CD14-positive monocyte (primary cell): Measurements from ENCODE around the gene VCL. TPM values are rescaled to one million over a fixed set of nuclear protein-coding genes. Genes with fewer than 3 reads are reported as not detected.

Experiments used
- DNase-seq, 3 donors: peaks; one replicate each; pipeline ENCODE4 v3.0.0-alpha.2; 2011 to 2022
- H2AFZ ChIP-seq: 2 replicates; pipeline ENCODE4 v1.6.0; 2012; ENCODE audit warnings: mild to moderate bottlenecking, low read depth, low read length, inconsistent platforms; ENCODE audit not compliant: insufficient read depth, poor library complexity, severe bottlenecking
- H3K27ac ChIP-seq, 2 donors: 1 replicate in 1 of 2; 2 replicates in 1 of 2; pipeline ENCODE4 v1.5.1; 2012 to 2013; ENCODE audit warnings: low read length in 2 of 2, control low read depth in 1 of 2, inconsistent platforms in 1 of 2, low read depth in 1 of 2, mild to moderate bottlenecking in 1 of 2
- H3K27me3 ChIP-seq, 2 donors: one replicate each; pipeline versions ENCODE4 v1.6.0 to v1.6.1; 2011 to 2013; ENCODE audit warnings: low read length in 2 of 2; ENCODE audit not compliant: control insufficient read depth in 2 of 2, insufficient read depth in 2 of 2
- H3K36me3 ChIP-seq, 2 donors: replicated peaks in 1 of 2; 1 replicate in 1 of 2; 2 replicates in 1 of 2; pipeline versions ENCODE4 v1.5.1 to v1.6.1; 2012 to 2013; ENCODE audit warnings: low read length in 2 of 2, control low read depth in 1 of 2, inconsistent platforms in 1 of 2, mild to moderate bottlenecking in 1 of 2; ENCODE audit not compliant: insufficient read depth in 2 of 2, control insufficient read depth in 1 of 2
- H3K4me1 ChIP-seq, 2 donors: 1 replicate in 1 of 2; 2 replicates in 1 of 2; pipeline versions ENCODE4 v1.5.1 to v1.6.1; 2012 to 2013; ENCODE audit warnings: low read length in 2 of 2, control low read depth in 1 of 2, inconsistent platforms in 1 of 2, mild to moderate bottlenecking in 1 of 2, moderate library complexity in 1 of 2; ENCODE audit not compliant: insufficient read depth in 2 of 2, control insufficient read depth in 1 of 2
- H3K4me2 ChIP-seq: replicated peaks from 2 replicates; pipeline ENCODE3; 2012; ENCODE audit warnings: low read length, moderate library complexity, mild to moderate bottlenecking; ENCODE audit not compliant: poor library complexity, severe bottlenecking; ENCODE audit errors: extremely low read depth
- H3K4me3 ChIP-seq, 3 experiments: fragments of 200-600 bp in 1 of 3; sonication (generic) in 1 of 3; replicated peaks in 1 of 3; 1 replicate in 2 of 3; 2 replicates in 1 of 3; pipeline ENCODE4 v1.5.1; 2011 to 2013; ENCODE audit warnings: low read length in 3 of 3, mild to moderate bottlenecking in 3 of 3, control low read depth in 2 of 3, low read depth in 2 of 3, inconsistent platforms in 1 of 3, moderate library complexity in 1 of 3
- H3K79me2 ChIP-seq: 2 replicates; pipeline ENCODE4 v1.6.0; 2012; ENCODE audit warnings: mild to moderate bottlenecking, control low read depth, inconsistent platforms, low read length, moderate library complexity; ENCODE audit not compliant: insufficient read depth
- H3K9ac ChIP-seq: 2 replicates; pipeline ENCODE4 v1.6.0; 2017; ENCODE audit warnings: low read length, mild to moderate bottlenecking; ENCODE audit not compliant: insufficient read depth, poor library complexity, severe bottlenecking
- H3K9me3 ChIP-seq, 2 donors: replicated peaks in 1 of 2; 1 replicate in 1 of 2; 2 replicates in 1 of 2; pipeline versions ENCODE4 v1.5.1 to v1.6.1; 2012 to 2013; ENCODE audit warnings: low read length in 2 of 2, control low read depth in 1 of 2; ENCODE audit not compliant: control insufficient read depth in 1 of 2, insufficient read depth in 1 of 2
- H4K20me1 ChIP-seq: 2 replicates; pipeline ENCODE4 v1.6.0; 2012; ENCODE audit warnings: mild to moderate bottlenecking, low read length, control low read depth, moderate library complexity; ENCODE audit not compliant: insufficient read depth
- H3K27ac Mint-ChIP-seq, 7 donors: one replicate each; pipeline ENCODE4 v1.8.0; 2020; ENCODE audit warnings: mild to moderate bottlenecking in 7 of 7, mixed read lengths in 7 of 7, moderate library complexity in 6 of 7, inconsistent platforms in 2 of 7
- H3K27me3 Mint-ChIP-seq, 3 donors: one replicate each; pipeline ENCODE4 v1.8.0; 2021 to 2022; ENCODE audit warnings: low read depth in 3 of 3, mild to moderate bottlenecking in 3 of 3, mixed read lengths in 3 of 3, moderate library complexity in 3 of 3, inconsistent platforms in 1 of 3
- H3K36me3 Mint-ChIP-seq, 2 donors: one replicate each; pipeline ENCODE4 v1.8.0; 2020; ENCODE audit warnings: mixed read lengths in 2 of 2, inconsistent platforms in 1 of 2, mild to moderate bottlenecking in 1 of 2
- H3K4me1 Mint-ChIP-seq: one replicate; pipeline ENCODE4 v1.8.0; 2020; ENCODE audit warnings: mild to moderate bottlenecking, mixed read lengths
- H3K4me3 Mint-ChIP-seq, 2 donors: one replicate each; pipeline ENCODE4 v1.8.0; 2020; ENCODE audit warnings: mild to moderate bottlenecking in 2 of 2, mixed read lengths in 2 of 2, moderate library complexity in 1 of 2
- H3K9me3 Mint-ChIP-seq, 7 donors: one replicate each; pipeline ENCODE4 v1.8.0; 2020 to 2022; ENCODE audit warnings: mixed read lengths in 7 of 7, mild to moderate bottlenecking in 6 of 7, moderate library complexity in 6 of 7, inconsistent platforms in 2 of 7
- CTCF ChIP-seq: fragments of 200-600 bp; IDR thresholded peaks from one replicate; pipeline ENCODE4 v1.8.0; 2022; ENCODE audit warnings: antibody characterized with exemption, mild to moderate bottlenecking
- WGBS: methylation state at CpG from one replicate; pipeline ENCODE4 v1.1.5; 2013; ENCODE audit warnings: missing lambda C conversion rate; ENCODE audit not compliant: insufficient coverage; 5-methylcytosine and 5-hydroxymethylcytosine counted together
- intact Hi-C, 2 donors: fragments of 100-400 bp; cut with micrococcal nuclease; formaldehyde crosslinking; loops; one replicate each; pipeline versions ENCODE4 v1.15.0 to v1.15.1; 2023
- polyA minus RNA-seq: library from RNA; depleted of rRNA, polyadenylated mRNA; stranded (reverse); fragments of >200 nt; gene quantifications from 2 replicates; pipeline ENCODE4 v1.2.3, GENCODE V29; 2012
- polyA plus RNA-seq, 3 donors: library from polyadenylated mRNA; depleted of rRNA in 1 of 3; unstranded in 2 of 3; stranded (reverse) in 1 of 3; fragments of 300-500 nt in 2 of 3; fragments of >200 nt in 1 of 3; fragmentation: Illumina TruSeq in 2 of 3; gene quantifications; 1 replicate in 2 of 3; 2 replicates in 1 of 3; pipeline ENCODE4 v1.2.3, GENCODE V29; 2012 to 2021
- total RNA-seq, 12 experiments: library from RNA in 1 of 12; stranded (reverse) in 1 of 12; fragments of 120-200 nt in 1 of 12; gene quantifications; one replicate each; pipeline ENCODE4 v1.2.4 and lab custom pipeline; 2013 to 2026; ENCODE audit warnings: mixed read lengths in 6 of 12, inconsistent platforms in 1 of 12

Gene VCL
- 64.4 TPM for total RNA-seq (2013)
- polyA plus RNA-seq (10 to 100 TPM; 39.1 to 68.4 (median 52.8) TPM), polyA minus RNA-seq (39.8 and 57.0 TPM in 2 replicates), total RNA-seq (lab: John Stamatoyannopoulos, UW) (28.8 to 160 (median 127) reads per million in 11 experiments)

GRCh38 chr10:73997787-73998622, at the start of gene VCL:
Gene VCL (plus strand): TSS chr10:73998116. CDS start chr10:73998208, 92 bp downstream.
- intact Hi-C loops = loop anchor here in 1 of 2 donors (10.0 kb wide), 1 partner anchor 93 kb away; no protein-coding TSS in a partner anchor
- Mint-ChIP-seq H3K9me3 (peaks cover 0 to 2% (median 0%) of the 10 kb centered on the region in 7 donors), H3K27me3 (no peaks in the 10 kb centered on the region), H3K36me3 (peaks cover 9 to 17% of the 10 kb centered on the region in 2 donors), H3K4me1 (peaks cover 67% of the 10 kb centered on the region), H3K4me3 (peak within 1 kb of the TSS; percentile 96 to 97), H3K27ac (peak within 1 kb of the TSS; percentile 89 to 97 (median 95))
- H3K4me3 ChIP-seq = peak within 1 kb of the TSS; percentile 84 to 97 (median 87)
- peak within 1 kb of the TSS; percentile 87 for H3K4me2 ChIP-seq
- under 1% methylated on average over 90 of the region's 92 CpGs for WGBS
- H3K27me3 ChIP-seq = no peaks in the 10 kb centered on the region
- H3K4me1 ChIP-seq = peaks cover 55 to 64% of the 10 kb centered on the region in 2 donors
- no peaks in the 10 kb centered on the region for H3K9me3 ChIP-seq
- H3K36me3 ChIP-seq = no peaks in the 10 kb centered on the region
- peak within 1 kb of the TSS; percentile 63 to 92 for H3K27ac ChIP-seq
- TF ChIP-seq CTCF = no peak
- DNase-seq = peak; percentile 92 to 95 (median 92)
- peak within 1 kb of the TSS; percentile 89 for H3K9ac ChIP-seq
- H4K20me1 ChIP-seq = peaks cover 50% of the 10 kb centered on the region
- peak within 1 kb of the TSS; percentile 89 for H2AFZ ChIP-seq
- peaks cover 55% of the 10 kb centered on the region for H3K79me2 ChIP-seq

GRCh38 chr10:73948947-73949633, 48.8 kb upstream of the VCL start:
- WGBS = 93% methylated on average over 2 of the region's 10 CpGs
- H2AFZ ChIP-seq = no peak overlapping the region
- H3K36me3 ChIP-seq = no peaks in the 10 kb centered on the region
- no peak overlapping the region for H3K9ac ChIP-seq
- Mint-ChIP-seq H3K27me3 (peaks cover 2 to 3% (median 3%) of the 10 kb centered on the region in 3 donors), H3K9me3 (peaks cover 2 to 8% (median 6%) of the 10 kb centered on the region in 7 donors), H3K4me3 (no peak overlapping the region), H3K36me3 (peaks cover 0 to 3% of the 10 kb centered on the region in 2 donors), H3K27ac (no peak overlapping the region), H3K4me1 (peaks cover 10% of the 10 kb centered on the region)
- H3K9me3 ChIP-seq = no peaks in the 10 kb centered on the region
- no peaks in the 10 kb centered on the region for H3K27me3 ChIP-seq
- H3K79me2 ChIP-seq = no peaks in the 10 kb centered on the region
- no peak for TF ChIP-seq CTCF
- DNase-seq = no peak
- H3K4me1 ChIP-seq = peaks cover 10 to 11% of the 10 kb centered on the region in 2 donors
- H3K4me2 ChIP-seq = no peak overlapping the region
- intact Hi-C loops = no loop called here
- no peak overlapping the region for H3K4me3 ChIP-seq
- no peaks in the 10 kb centered on the region for H4K20me1 ChIP-seq
- H3K27ac ChIP-seq = no peak overlapping the region
